WERI-Rb-1 (cell line): ENCODE results near the gene QRFP.

Source experiments
- DNase-seq: peaks from one replicate; pipeline ENCODE4 v3.0.0-alpha.2; 2020
- H3K27ac ChIP-seq: fragments of 250-450 bp; sonication (Bioruptor Pico); 2 replicates; pipeline ENCODE4 v1.5.1; 2020; ENCODE audit warnings: mild to moderate bottlenecking, moderate library complexity
- H3K27me3 ChIP-seq: fragments of 250-450 bp; sonication (Bioruptor Pico); 2 replicates; pipeline ENCODE4 v1.5.1; 2021; ENCODE audit warnings: mild to moderate bottlenecking, low read depth, moderate library complexity; ENCODE audit not compliant: insufficient read depth, severe bottlenecking
- H3K36me3 ChIP-seq: fragments of 250-450 bp; sonication (Bioruptor Pico); 2 replicates; pipeline ENCODE4 v1.5.1; 2020; ENCODE audit warnings: mild to moderate bottlenecking, moderate library complexity
- H3K4me3 ChIP-seq: 2 replicates; pipeline ENCODE4 v1.5.1; 2011; ENCODE audit warnings: low read depth, mild to moderate bottlenecking, control low read depth, low read length
- H3K9me3 ChIP-seq: fragments of 250-450 bp; sonication (Bioruptor Pico); 2 replicates; pipeline ENCODE4 v1.5.1; 2021; ENCODE audit warnings: mild to moderate bottlenecking, moderate library complexity; ENCODE audit not compliant: severe bottlenecking
- TF ChIP-seq, protein P1 (sequence below): IDR thresholded peaks from 2 replicates; pipeline ENCODE4 v1.5.1; 2011; ENCODE audit warnings: low read depth, mild to moderate bottlenecking, control low read depth, inconsistent platforms, low read length

QRFP gene, protein sequence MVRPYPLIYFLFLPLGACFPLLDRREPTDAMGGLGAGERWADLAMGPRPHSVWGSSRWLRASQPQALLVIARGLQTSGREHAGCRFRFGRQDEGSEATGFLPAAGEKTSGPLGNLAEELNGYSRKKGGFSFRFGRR

DNA sequence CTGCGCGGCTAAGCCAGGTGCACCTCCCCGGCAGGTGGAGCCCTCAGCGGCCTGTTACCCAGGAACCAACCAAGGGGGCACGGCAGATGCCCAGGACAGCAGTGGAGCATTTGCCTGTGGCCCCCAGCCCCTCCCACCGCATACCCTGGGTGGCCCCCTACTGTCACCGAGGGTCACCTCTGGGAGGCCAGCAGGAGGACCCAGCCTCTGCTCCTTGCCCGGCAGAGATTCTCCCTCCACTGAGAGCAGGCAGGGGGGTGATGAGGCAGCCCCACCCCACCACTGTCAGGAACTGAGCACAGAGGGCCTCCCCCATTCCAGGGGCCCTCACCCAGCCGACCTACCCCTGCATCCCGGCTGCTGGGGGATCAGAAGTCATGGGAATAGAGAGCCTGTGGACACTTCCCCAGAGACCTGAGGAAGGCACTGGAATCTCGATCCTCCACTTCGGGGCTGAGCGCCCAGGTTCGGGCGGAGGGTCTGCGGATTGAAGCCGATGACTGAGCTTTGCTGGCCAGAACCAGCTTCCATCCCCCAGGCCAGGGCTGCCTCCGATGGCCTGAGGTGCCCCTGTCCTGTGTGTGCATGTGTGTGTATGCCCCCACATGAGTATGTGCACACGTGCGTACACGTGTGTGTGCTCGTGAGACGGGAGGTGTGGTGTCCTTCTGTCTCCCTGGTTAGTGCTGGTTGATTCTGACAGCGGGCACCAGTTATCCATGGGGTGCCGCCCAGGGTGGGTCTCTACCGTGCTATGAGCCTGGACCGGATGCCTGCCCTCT, at the start of gene QRFP:
Gene QRFP (minus strand): TSS at position 580 of the 782 bp plus-strand sequence. CDS start 2,974 bp downstream, outside the sequence.
- Histone ChIP-seq H3K36me3 (peaks cover 20% of the 10 kb centered on the region), H3K27ac (no peak within 1 kb of the TSS), H3K27me3 (no peaks in the 10 kb centered on the region), H3K9me3 (no peaks in the 10 kb centered on the region), H3K4me3 (no peak within 1 kb of the TSS)
- DNase-seq, result peak; percentile 31
- TF ChIP-seq, protein P1, sequence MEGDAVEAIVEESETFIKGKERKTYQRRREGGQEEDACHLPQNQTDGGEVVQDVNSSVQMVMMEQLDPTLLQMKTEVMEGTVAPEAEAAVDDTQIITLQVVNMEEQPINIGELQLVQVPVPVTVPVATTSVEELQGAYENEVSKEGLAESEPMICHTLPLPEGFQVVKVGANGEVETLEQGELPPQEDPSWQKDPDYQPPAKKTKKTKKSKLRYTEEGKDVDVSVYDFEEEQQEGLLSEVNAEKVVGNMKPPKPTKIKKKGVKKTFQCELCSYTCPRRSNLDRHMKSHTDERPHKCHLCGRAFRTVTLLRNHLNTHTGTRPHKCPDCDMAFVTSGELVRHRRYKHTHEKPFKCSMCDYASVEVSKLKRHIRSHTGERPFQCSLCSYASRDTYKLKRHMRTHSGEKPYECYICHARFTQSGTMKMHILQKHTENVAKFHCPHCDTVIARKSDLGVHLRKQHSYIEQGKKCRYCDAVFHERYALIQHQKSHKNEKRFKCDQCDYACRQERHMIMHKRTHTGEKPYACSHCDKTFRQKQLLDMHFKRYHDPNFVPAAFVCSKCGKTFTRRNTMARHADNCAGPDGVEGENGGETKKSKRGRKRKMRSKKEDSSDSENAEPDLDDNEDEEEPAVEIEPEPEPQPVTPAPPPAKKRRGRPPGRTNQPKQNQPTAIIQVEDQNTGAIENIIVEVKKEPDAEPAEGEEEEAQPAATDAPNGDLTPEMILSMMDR, result 0 out of 2 replicates have a peak, but pooled peaks have one; percentile 12

DNA sequence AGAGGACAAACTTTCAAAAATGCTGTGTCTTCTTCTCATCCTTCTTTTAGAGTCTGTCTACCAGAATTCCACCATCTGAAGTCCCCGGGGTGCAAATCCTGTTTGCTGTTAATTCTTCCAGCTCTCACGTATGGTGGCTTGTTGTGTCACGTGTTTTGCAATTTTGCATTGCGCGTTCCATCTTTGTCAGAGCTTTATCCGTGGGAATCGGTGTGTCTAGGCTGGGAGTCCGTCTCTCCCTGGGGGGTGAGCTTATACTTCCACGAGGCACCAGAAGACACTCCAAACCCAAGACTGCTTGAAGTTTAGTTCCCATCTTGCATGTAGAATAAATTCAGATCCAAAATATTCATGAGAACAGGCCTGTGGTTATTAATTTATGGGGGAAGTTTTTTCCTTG, 48.6 kb upstream of the QRFP start:
- Histone ChIP-seq H3K27ac (no peak overlapping the region), H3K4me3 (no peak overlapping the region), H3K27me3 (peaks cover 60% of the 10 kb centered on the region), H3K9me3 (peaks cover 8% of the 10 kb centered on the region), H3K36me3 (no peaks in the 10 kb centered on the region)
- DNase-seq, result no peak
- TF ChIP-seq, protein P1, result no peak

DNA sequence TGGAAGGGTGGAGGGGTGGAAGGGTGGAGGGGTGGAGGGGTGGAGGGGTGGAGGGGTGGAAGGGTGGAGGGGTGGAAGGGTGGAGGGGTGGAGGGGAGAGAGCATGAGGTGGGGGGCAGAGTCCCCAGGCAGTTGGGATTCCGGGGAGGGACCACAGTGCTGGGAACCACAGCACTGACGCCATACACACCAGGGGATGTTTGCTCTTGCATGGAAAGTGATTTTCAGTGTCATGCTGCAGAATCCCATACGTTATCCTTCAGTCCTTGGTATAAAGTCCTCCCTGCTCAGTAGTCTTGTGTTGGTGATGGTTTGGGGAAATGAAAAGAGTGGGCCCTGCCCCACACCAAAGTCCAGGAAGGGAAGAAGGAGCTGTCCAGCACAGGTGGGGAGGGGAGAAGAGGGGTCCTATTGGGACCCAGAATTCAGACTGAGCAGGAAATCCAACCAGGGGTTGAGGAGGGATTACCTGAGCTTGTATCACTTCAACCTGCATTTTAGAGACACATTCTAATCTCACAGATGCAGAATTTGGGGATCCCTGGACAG, 48.0 kb upstream of the QRFP start:
- H3K27me3 ChIP-seq, result peaks cover 64% of the 10 kb centered on the region
- no peaks in the 10 kb centered on the region for H3K36me3 ChIP-seq
- H3K9me3 ChIP-seq, result peaks cover 4% of the 10 kb centered on the region
- no peak overlapping the region for H3K4me3 ChIP-seq
- no peak for DNase-seq
- H3K27ac ChIP-seq, result no peak overlapping the region
- TF ChIP-seq, protein P1, result no peak

DNA sequence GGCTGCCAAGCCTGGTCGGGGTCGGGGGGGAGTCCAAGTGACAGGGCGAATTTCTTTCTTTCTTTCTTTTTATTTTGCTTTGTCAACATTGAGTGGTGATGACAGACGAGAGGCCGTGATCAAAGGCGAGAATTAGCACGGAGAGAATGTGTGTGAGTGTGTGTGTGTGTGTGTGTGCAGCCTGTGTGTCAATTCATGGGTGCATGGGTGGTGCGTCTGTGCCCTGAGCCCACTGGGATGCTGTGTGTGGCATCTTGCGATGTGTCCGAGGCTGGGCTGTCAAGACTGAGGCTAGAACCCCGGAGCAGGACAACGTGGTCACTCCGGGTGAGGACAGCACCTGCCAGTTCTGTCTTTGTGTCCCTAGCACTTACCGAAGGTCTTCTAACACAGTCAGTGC, 47.2 kb upstream of the QRFP start:
- H3K4me3 ChIP-seq, result no peak overlapping the region
- H3K27ac ChIP-seq, result no peak overlapping the region
- H3K36me3 ChIP-seq, result no peaks in the 10 kb centered on the region; the same call in 1 of the 2 replicates
- TF ChIP-seq, protein P1, result no peak
- no peaks in the 10 kb centered on the region for H3K9me3 ChIP-seq
- peaks cover 68% of the 10 kb centered on the region for H3K27me3 ChIP-seq
- DNase-seq, result no peak

DNA sequence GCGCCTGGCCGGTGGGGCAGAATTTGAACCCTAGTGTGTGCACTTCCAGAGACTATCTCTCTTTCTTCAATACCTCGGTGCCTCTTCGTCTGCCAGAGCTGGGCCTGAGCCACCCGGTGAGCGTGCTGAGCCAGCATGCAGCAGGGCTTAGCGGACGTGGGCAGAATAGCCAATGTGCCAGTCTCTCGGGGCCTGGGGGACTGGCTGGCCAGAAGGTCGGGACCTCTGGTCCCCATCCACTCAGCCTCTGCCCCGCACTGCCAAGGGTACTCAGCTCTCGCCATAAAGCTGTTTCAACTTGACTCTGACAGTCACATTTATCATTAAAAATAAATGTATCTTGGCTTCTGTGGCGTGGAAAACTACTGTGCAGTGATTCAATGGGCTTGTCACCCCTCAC, 46.6 kb upstream of the QRFP start:
- TF ChIP-seq, protein P1, result no peak
- Histone ChIP-seq H3K4me3 (no peak overlapping the region), H3K36me3 (no peaks in the 10 kb centered on the region; the same call in 1 of the 2 replicates), H3K27me3 (peaks cover 66% of the 10 kb centered on the region), H3K9me3 (no peaks in the 10 kb centered on the region), H3K27ac (no peak overlapping the region)
- DNase-seq, result no peak
